Glutamatergic neuron (in vitro differentiated cells): ENCODE data around the gene PBLD. TPM values are rescaled to one million over a fixed set of nuclear protein-coding genes. Genes with fewer than 3 reads are reported as not detected.
"Not testable (repeated sequence)": the region's sequence is repeated elsewhere in the genome, so short reads cannot be mapped to it uniquely, and the experiment has no call there.

Source experiments
- DNase-seq: peaks from one replicate; pipeline ENCODE4 v3.0.0; 2022
- H3K27ac Mint-ChIP-seq: one replicate; pipeline ENCODE4 v1.8.0; 2020; ENCODE audit warnings: mild to moderate bottlenecking, mixed read lengths, inconsistent platforms; ENCODE audit not compliant: unreplicated experiment
- H3K27me3 Mint-ChIP-seq: one replicate; pipeline ENCODE4 v1.8.0; 2020; ENCODE audit warnings: mild to moderate bottlenecking, moderate library complexity, mixed read lengths, inconsistent platforms; ENCODE audit not compliant: unreplicated experiment
- H3K36me3 Mint-ChIP-seq: one replicate; pipeline ENCODE4 v1.8.0; 2020; ENCODE audit warnings: mild to moderate bottlenecking, mixed read lengths, inconsistent platforms; ENCODE audit not compliant: unreplicated experiment
- H3K4me1 Mint-ChIP-seq: one replicate; pipeline ENCODE4 v1.8.0; 2020; ENCODE audit warnings: mild to moderate bottlenecking, low read depth, mixed read lengths, inconsistent platforms; ENCODE audit not compliant: unreplicated experiment
- H3K4me3 Mint-ChIP-seq: one replicate; pipeline ENCODE4 v1.8.0; 2020; ENCODE audit warnings: mild to moderate bottlenecking, mixed read lengths, inconsistent platforms; ENCODE audit not compliant: unreplicated experiment
- H3K9me3 Mint-ChIP-seq: one replicate; pipeline ENCODE4 v1.8.0; 2020; ENCODE audit warnings: mild to moderate bottlenecking, moderate library complexity, mixed read lengths, inconsistent platforms; ENCODE audit not compliant: unreplicated experiment
- CTCF ChIP-seq: fragments of 200-600 bp; sonication (generic); IDR thresholded peaks from one replicate; pipeline ENCODE4 v1.5.0; 2021; ENCODE audit not compliant: partially characterized antibody, unreplicated experiment
- total RNA-seq: library from RNA; stranded (reverse); fragmentation: NEBNext Ultra II Directional; extraction: Animal tissue kit (Norgen Biotek cat#: 25700); gene quantifications from one replicate; pipeline ENCODE4 v1.2.1, GENCODE V29; 2021; ENCODE audit not compliant: unreplicated experiment

Gene PBLD
- total RNA-seq, 1 donor from 2014 or later = 10.3 TPM

- Mint-ChIP-seq H3K4me3 (no peak overlapping the region), H3K4me1 (no peaks in the 10 kb centered on the region), H3K27ac (no peak overlapping the region), H3K27me3 (no peaks in the 10 kb centered on the region), H3K36me3 (peaks cover 7% of the 10 kb centered on the region), H3K9me3 (peaks cover 8% of the 10 kb centered on the region)
- no peak for DNase-seq
- no peak for TF ChIP-seq CTCF
Measured at GRCh38 chr10:68315582-68315981, 17.1 kb downstream of the PBLD start.

GRCh38 chr10:68314930-68315329 is 17.8 kb downstream of the PBLD start:
- not testable (repeated sequence) for H3K27me3 Mint-ChIP-seq, H3K9me3 Mint-ChIP-seq, H3K4me3 Mint-ChIP-seq, DNase-seq, H3K36me3 Mint-ChIP-seq, H3K27ac Mint-ChIP-seq, H3K4me1 Mint-ChIP-seq

GRCh38 chr10:68310531-68310930 is 22.2 kb downstream of the PBLD start:
- Mint-ChIP-seq H3K27ac (no peak overlapping the region), H3K4me3 (no peak overlapping the region), H3K9me3 (no peaks in the 10 kb centered on the region), H3K4me1 (no peaks in the 10 kb centered on the region), H3K27me3 (no peaks in the 10 kb centered on the region), H3K36me3 (no peaks in the 10 kb centered on the region)
- DNase-seq = no peak
- TF ChIP-seq CTCF = no peak

- TF ChIP-seq CTCF = no peak
- H3K4me1 Mint-ChIP-seq = no peaks in the 10 kb centered on the region
- no peaks in the 10 kb centered on the region for H3K9me3 Mint-ChIP-seq
- no peak overlapping the region for H3K27ac Mint-ChIP-seq
- DNase-seq = no peak
- H3K27me3 Mint-ChIP-seq = no peaks in the 10 kb centered on the region
- no peak overlapping the region for H3K4me3 Mint-ChIP-seq
- no peaks in the 10 kb centered on the region for H3K36me3 Mint-ChIP-seq
Measured at GRCh38 chr10:68305854-68306253, 26.9 kb downstream of the PBLD start.

GRCh38 chr10:68303849-68304412 is 28.8 kb downstream of the PBLD start:
- no peaks in the 10 kb centered on the region for H3K4me1 Mint-ChIP-seq
- no peaks in the 10 kb centered on the region for H3K9me3 Mint-ChIP-seq
- H3K27me3 Mint-ChIP-seq = no peaks in the 10 kb centered on the region
- no peaks in the 10 kb centered on the region for H3K36me3 Mint-ChIP-seq
- no peak for TF ChIP-seq CTCF
- no peak overlapping the region for H3K27ac Mint-ChIP-seq
- no peak for DNase-seq
- H3K4me3 Mint-ChIP-seq = no peak overlapping the region

- no peak overlapping the region for H3K27ac Mint-ChIP-seq
- no peak for DNase-seq
- no peak for TF ChIP-seq CTCF
- H3K4me1 Mint-ChIP-seq = no peaks in the 10 kb centered on the region
- H3K9me3 Mint-ChIP-seq = no peaks in the 10 kb centered on the region
- H3K36me3 Mint-ChIP-seq = no peaks in the 10 kb centered on the region
- no peaks in the 10 kb centered on the region for H3K27me3 Mint-ChIP-seq
- H3K4me3 Mint-ChIP-seq = no peak overlapping the region
Measured at GRCh38 chr10:68302871-68303270, 29.9 kb downstream of the PBLD start.
